Measurements from ENCODE around the gene CLDN22. TPM values are rescaled to one million over a fixed set of nuclear protein-coding genes. Genes with fewer than 3 reads are reported as not detected.

Gene CLDN22
- total RNA-seq, 1 donor, result not detected

- Histone ChIP-seq H3K79me2 (ENCODE audit: insufficient read depth, low read length) (no peaks in the 10 kb centered on the region), H3K9me3 (ENCODE audit: low read depth, low read length) (no peaks in the 10 kb centered on the region), H3K36me3 (ENCODE audit: insufficient read depth, low read length) (no peaks in the 10 kb centered on the region), H3K4me3 (ENCODE audit: insufficient read depth, low read length) (no peak overlapping the region), H2AFZ (ENCODE audit: low read length) (no peak overlapping the region), H3K4me1 (ENCODE audit: insufficient read depth, low read length) (peaks cover 24% of the 10 kb centered on the region), H3K4me2 (ENCODE audit: insufficient read depth, low read length) (no peak overlapping the region), H3K27ac (ENCODE audit: low read depth, low read length) (no peak overlapping the region), H3K27me3 (ENCODE audit: insufficient read depth, low read length) (no peaks in the 10 kb centered on the region), H4K20me1 (ENCODE audit: insufficient read depth, low read length) (no peaks in the 10 kb centered on the region)
- DNase-seq (ENCODE audit: insufficient read length, low spot score, missing footprints), result no peak
- TF ChIP-seq CTCF (IDR thresholded peaks at IDR 0.05; ENCODE audit: extremely low read depth, low read depth, low read length), result no peak
These were observed 13.1 kb upstream of the CLDN22 start for GRCh38 chr4:183333202-183333601.

- H3K36me3 ChIP-seq (ENCODE audit: insufficient read depth, low read length), result no peaks in the 10 kb centered on the region
- no peaks in the 10 kb centered on the region for H3K27me3 ChIP-seq (ENCODE audit: insufficient read depth, low read length)
- H3K4me3 ChIP-seq (ENCODE audit: insufficient read depth, low read length), result no peak overlapping the region
- H3K4me1 ChIP-seq (ENCODE audit: insufficient read depth, low read length), result peaks cover 24% of the 10 kb centered on the region
- TF ChIP-seq CTCF (IDR thresholded peaks at IDR 0.05; ENCODE audit: extremely low read depth, low read depth, low read length), result no peak
- no peak overlapping the region for H3K4me2 ChIP-seq (ENCODE audit: insufficient read depth, low read length)
- no peak overlapping the region for H2AFZ ChIP-seq (ENCODE audit: low read length)
- H3K9me3 ChIP-seq (ENCODE audit: low read depth, low read length), result no peaks in the 10 kb centered on the region
- H3K27ac ChIP-seq (ENCODE audit: low read depth, low read length), result no peak overlapping the region
- no peak for DNase-seq (ENCODE audit: insufficient read length, low spot score, missing footprints)
- no peaks in the 10 kb centered on the region for H3K79me2 ChIP-seq (ENCODE audit: insufficient read depth, low read length)
- H4K20me1 ChIP-seq (ENCODE audit: insufficient read depth, low read length), result no peaks in the 10 kb centered on the region
These were observed 12.4 kb upstream of the CLDN22 start for GRCh38 chr4:183332447-183332846.

- H3K36me3 ChIP-seq (ENCODE audit: insufficient read depth, low read length), result no peaks in the 10 kb centered on the region
- no peaks in the 10 kb centered on the region for H4K20me1 ChIP-seq (ENCODE audit: insufficient read depth, low read length)
- no peaks in the 10 kb centered on the region for H3K79me2 ChIP-seq (ENCODE audit: insufficient read depth, low read length)
- no peaks in the 10 kb centered on the region for H3K27me3 ChIP-seq (ENCODE audit: insufficient read depth, low read length)
- H3K27ac ChIP-seq (ENCODE audit: low read depth, low read length), result no peak overlapping the region
- H3K4me3 ChIP-seq (ENCODE audit: insufficient read depth, low read length), result no peak overlapping the region
- no peaks in the 10 kb centered on the region for H3K9me3 ChIP-seq (ENCODE audit: low read depth, low read length)
- H3K4me1 ChIP-seq (ENCODE audit: insufficient read depth, low read length), result peaks cover 24% of the 10 kb centered on the region
- no peak for TF ChIP-seq CTCF (IDR thresholded peaks at IDR 0.05; ENCODE audit: extremely low read depth, low read depth, low read length)
- no peak overlapping the region for H2AFZ ChIP-seq (ENCODE audit: low read length)
- H3K4me2 ChIP-seq (ENCODE audit: insufficient read depth, low read length), result no peak overlapping the region
- DNase-seq (ENCODE audit: insufficient read length, low spot score, missing footprints), result no peak
These were observed 10.8 kb upstream of the CLDN22 start for GRCh38 chr4:183330841-183331240.

GRCh38 chr4:183329954-183330742, 10.1 kb upstream of the CLDN22 start:
- Histone ChIP-seq H3K36me3 (ENCODE audit: insufficient read depth, low read length) (no peaks in the 10 kb centered on the region), H3K4me3 (ENCODE audit: insufficient read depth, low read length) (no peak overlapping the region), H3K4me2 (ENCODE audit: insufficient read depth, low read length) (no peak overlapping the region), H2AFZ (ENCODE audit: low read length) (no peak overlapping the region), H3K27me3 (ENCODE audit: insufficient read depth, low read length) (no peaks in the 10 kb centered on the region), H3K79me2 (ENCODE audit: insufficient read depth, low read length) (no peaks in the 10 kb centered on the region), H3K9me3 (ENCODE audit: low read depth, low read length) (no peaks in the 10 kb centered on the region), H4K20me1 (ENCODE audit: insufficient read depth, low read length) (no peaks in the 10 kb centered on the region), H3K27ac (ENCODE audit: low read depth, low read length) (no peak overlapping the region), H3K4me1 (ENCODE audit: insufficient read depth, low read length) (peaks cover 17% of the 10 kb centered on the region)
- DNase-seq (ENCODE audit: insufficient read length, low spot score, missing footprints), result no peak
- no peak for TF ChIP-seq CTCF (IDR thresholded peaks at IDR 0.05; ENCODE audit: extremely low read depth, low read depth, low read length)
